KBM-7 (cell line): ENCODE results near the gene SERPINA9.

Experiments
- DNase-seq: peaks from one replicate; pipeline ENCODE4 v3.0.0-alpha.2; 2015
- in situ Hi-C: fragments of 300-500 bp; cut with MboI; formaldehyde crosslinking; loops from 2 replicates; pipeline ENCODE4 v1.14.3; 2020; ENCODE audit warnings: low sequenced_read_pairs, low pct_unique_long_range_greater_than_20kb, mixed read lengths

SERPINA9 gene

DNA sequence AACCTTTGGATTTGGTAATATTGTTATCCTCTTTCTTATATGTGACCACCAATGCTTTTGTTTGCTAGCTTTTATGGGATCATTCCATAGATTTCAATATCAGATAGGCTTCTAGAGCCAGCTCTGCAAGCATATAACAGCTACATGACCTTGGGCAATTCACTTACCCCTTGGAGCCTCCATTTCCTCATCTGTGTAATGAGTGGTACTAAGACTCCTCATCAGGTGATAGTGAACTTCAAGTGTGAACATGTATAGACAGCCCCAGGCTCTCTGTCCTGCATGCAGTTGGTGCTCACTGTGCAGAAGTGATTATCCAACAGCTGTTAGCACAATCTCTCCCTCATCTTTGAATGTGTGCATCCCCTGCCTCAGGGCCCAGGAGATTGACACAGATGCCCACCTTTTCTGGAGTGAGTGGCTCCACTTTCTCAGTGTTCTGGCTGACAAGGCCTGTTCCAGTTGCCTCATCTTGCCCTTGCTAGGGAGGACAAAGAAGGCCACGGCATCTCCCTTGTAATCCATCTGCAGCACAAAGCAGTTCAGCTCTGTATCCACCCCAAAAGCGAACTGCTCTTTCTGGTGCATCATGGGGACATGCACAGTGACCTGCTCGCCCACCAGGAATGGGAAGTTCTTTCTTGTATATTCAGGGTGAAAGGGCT is 9.2 kb downstream of the SERPINA9 start:
- no peak for DNase-seq
- in situ Hi-C loops = no loop called here

GRCh38 chr14:94465042-94465441 is 11.0 kb downstream of the SERPINA9 start:
- in situ Hi-C loops = no loop called here
- DNase-seq = no peak

DNA sequence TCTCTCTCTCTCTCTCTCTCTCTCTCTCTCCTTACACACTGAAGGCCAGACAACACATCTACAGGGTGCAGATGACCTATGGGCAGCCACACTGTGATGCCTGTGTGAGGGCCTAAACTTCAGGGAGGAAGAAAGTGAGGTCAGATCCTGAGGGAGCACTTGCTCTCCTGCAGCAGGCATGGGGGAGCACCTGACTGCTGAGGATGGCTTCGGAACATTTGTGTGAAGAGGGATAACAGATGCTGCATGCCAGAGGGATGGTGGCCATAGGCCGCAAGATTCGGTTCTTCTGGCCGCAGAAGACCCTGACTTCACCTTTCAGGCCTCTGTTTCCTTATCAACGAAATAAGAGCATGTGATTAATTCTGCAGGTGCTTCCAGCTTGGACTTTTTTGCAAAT is 11.7 kb downstream of the SERPINA9 start:
- no peak for DNase-seq
- in situ Hi-C loops = no loop called here

GRCh38 chr14:94462763-94463572 is 13.0 kb downstream of the SERPINA9 start:
- in situ Hi-C loops = no loop called here
- DNase-seq = no peak

- in situ Hi-C loops = no loop called here
- no peak for DNase-seq
Observed at GRCh38 chr14:94462219-94462551, 13.8 kb downstream of the SERPINA9 start.

GRCh38 chr14:94461526-94462218 is 14.3 kb downstream of the SERPINA9 start:
- DNase-seq = no peak
- in situ Hi-C loops = no loop called here

DNA sequence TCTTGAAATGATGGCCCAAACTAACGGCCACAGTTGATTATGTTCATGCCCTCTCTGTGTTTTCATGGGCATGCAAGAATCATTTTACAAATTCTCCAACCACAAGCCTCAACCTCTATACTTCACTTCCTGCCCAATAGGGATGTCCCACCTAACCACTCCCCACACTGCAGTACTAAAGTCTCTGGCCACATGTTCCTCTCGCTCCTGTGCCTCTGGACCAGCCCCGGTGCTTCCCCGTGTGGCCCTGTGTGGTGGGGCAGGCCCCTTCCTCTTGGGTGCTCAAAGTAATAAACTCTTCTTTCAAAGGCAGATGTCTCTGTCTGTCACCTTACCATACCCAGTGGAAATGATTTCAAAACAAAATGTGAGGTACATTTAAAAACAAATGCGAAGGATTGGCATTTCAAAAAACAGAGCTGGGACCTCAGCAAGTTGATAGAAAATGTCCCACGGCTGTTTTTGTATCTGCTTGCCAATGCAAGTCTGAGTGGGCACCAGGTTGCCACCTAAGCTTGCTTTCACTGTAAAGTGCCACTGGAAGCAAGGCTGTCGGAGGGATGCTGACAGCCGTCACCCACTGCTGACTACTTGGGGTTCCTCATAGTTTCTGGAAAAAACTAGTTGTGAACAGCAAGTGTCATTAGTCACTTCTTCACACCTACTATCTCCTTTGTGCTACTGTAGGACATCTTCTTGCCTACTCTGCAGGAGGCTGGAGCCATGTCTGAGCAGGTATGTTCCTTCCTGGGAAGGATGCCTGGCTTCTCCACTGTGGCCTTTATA is 15.2 kb downstream of the SERPINA9 start:
- no peak for DNase-seq
- in situ Hi-C loops = no loop called here

- in situ Hi-C loops = no loop called here
- DNase-seq = no peak
Observed at GRCh38 chr14:94458558-94459205, 17.3 kb downstream of the SERPINA9 start.

DNA sequence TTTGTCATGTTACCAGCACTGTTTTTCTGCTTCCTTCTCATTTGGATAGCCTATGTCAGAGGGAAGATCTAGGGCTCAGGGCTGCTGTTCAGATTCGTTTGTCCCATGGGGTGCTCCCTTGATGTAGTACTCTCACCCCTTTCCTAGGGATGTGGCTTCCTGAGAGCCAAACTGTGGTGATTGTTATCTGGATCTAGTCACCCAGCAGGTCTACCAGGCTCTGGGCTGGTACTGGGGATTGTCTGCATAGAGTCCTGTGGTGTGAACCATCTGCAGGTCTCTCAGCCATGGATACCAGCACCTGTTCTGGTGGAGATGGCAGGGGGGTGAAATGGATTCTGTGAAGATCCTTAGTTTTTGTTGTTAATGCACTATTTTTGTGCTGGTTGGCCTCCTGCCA is 17.9 kb downstream of the SERPINA9 start:
- DNase-seq = no peak
- in situ Hi-C loops = no loop called here

GRCh38 chr14:94455928-94456327 is 20.1 kb downstream of the SERPINA9 start:
- in situ Hi-C loops = no loop called here
- no peak for DNase-seq

- in situ Hi-C loops = no loop called here
- DNase-seq = no peak
Observed at GRCh38 chr14:94451826-94452225, 24.2 kb downstream of the SERPINA9 start.

DNA sequence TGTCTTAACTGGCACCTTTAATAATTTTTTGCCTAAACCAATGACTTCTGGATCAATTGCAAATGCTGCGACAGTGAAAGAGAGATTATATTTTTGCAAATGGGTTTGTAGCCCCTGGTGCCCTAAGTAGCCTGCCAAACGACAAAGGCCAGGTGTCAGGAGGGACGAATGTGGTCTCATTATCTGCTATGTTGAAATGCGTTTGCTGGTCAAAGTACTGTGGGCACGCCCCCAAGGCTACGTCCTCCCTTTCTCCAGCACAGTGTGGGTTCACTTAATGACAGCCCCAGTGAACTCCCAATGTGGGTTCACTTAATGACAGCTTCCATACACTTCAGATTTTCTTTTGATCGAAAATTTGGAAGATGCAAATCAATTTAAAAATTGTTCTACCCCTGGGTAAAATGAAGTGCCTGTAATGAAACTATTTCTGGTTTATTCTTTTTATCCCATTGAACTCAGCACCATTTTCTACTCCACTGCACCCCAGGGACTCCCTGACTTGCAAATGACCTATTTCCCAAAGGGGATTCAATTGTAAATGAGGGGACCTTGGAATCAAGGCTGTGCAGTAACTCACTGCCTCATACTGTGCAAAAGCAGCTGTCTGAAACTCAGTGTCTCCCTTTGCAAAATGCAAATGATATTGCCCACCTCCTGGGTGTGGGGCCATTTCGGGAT is 24.8 kb downstream of the SERPINA9 start:
- DNase-seq = no peak
- in situ Hi-C loops = no loop called here

GRCh38 chr14:94450722-94451090 is 25.3 kb downstream of the SERPINA9 start:
- no peak for DNase-seq
- in situ Hi-C loops = no loop called here

DNA sequence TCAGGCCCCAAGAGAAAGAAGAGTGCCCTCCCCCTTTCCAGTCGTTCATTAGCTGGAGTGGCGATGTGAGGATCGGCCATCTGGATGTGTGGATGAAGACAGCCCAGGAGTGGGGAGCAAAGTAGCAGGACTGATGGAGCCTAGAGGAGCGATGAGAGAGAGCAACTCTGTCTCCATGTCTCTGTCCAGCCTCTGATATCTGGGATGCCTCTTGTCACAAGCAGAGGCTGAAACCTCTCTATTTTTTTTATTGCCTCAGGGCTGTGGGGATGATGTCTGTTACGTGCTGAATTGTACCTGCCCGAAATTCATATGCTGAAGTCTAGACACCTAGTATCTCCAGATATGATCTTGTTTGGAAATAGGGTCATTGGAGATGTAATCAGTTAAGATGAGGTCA is 26.1 kb downstream of the SERPINA9 start:
- in situ Hi-C loops = no loop called here
- no peak for DNase-seq

DNA sequence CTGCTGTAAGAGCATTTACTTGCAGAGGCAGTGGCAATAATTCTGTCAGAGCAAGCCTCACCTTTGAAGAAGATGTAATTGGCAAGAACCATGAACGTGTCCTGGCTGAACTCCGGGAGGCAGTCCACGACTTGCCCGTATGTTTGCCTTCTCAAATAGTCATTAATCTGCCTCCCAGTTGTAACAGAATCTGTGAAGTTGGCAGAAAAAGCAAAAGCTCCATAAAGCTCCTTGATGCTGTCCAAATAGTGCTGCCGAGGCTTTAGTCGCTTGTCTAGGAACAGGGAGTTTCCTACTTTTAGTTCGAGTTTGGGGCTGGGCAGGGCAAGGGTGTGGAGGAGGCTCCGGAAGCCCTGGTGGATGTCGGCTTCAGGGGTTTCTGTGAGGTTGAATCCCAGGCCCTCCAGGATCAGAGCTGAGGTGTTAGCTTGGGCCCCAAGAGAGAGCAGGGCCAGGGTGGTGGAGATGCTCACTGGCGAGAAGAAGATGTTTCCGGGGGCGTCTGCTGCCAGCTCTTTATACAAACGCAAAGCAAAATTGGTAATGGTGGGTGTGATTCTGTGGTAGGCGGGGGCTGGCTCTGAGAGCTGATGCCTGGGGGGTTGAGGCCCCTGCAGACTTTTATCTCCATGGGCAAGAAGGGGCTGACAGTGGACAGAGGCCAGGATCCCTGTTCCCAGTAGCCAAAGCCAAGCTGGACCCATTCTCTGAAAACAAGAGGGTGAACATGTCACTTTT is 27.8 kb downstream of the SERPINA9 start:
- DNase-seq = no peak
- in situ Hi-C loops = no loop called here

- in situ Hi-C loops = no loop called here
- no peak for DNase-seq
Observed at GRCh38 chr14:94447206-94447605, 28.8 kb downstream of the SERPINA9 start.

DNA sequence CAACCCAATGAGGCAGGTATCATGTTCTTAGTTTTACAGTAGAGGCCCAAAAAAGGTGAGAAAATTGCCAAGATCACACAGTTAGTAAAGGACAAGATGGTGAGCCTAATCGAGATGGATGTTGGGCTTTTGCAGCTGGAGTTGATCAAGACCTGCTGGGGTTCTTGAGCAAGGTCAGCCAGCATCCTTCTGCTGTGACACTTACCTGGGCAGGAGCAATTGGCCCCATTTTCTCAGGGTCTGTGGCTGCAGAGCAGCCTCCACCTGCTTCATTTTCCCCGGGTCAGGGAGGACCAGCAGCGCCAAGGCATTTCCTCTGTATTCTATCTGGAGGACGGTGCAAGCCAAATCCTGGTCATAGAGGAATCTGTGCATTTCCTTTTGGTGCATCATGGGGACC is 29.9 kb downstream of the SERPINA9 start:
- in situ Hi-C loops = no loop called here
- DNase-seq = no peak

GRCh38 chr14:94445003-94445402 is 31.0 kb downstream of the SERPINA9 start:
- DNase-seq = no peak
- in situ Hi-C loops = no loop called here
